Activated T-helper 1 cell treated with anti-CD3 and anti-CD28 coated beads, Interleukin-2, amount 50 U/mL, for 16 hours (primary cell): ENCODE results near the gene MICAL3.

ENCODE experiments used
- DNase-seq, 2 donors: peaks; one replicate each; pipeline ENCODE4 v3.0.0-alpha.2; 2020; ENCODE audit warnings: low read depth in 1 of 2, low spot score in 1 of 2

Gene MICAL3

GRCh38 chr22:17802822-17803221 is 221.5 kb downstream of the MICAL3 start:
- DNase-seq: no peak

DNA sequence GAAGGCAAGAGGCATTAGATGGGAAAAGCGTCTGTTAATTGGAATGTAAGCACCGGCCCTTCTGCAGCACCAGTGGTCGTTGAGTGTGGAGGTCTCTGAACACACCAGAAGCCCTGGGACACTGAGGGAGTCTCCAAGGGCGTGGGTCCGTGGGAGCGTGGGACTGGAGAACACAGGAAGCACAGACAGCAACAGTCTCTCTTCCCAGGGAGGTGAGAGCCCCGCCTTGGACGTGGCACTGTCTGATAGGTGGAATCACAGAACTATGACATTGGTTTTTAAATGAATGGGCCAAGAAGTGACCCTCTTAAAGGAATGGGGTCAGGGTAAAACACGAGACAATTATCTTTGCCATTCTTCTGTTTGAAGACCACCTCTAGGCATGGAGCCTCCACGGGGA is 221.9 kb downstream of the MICAL3 start:
- DNase-seq: no peak

DNA sequence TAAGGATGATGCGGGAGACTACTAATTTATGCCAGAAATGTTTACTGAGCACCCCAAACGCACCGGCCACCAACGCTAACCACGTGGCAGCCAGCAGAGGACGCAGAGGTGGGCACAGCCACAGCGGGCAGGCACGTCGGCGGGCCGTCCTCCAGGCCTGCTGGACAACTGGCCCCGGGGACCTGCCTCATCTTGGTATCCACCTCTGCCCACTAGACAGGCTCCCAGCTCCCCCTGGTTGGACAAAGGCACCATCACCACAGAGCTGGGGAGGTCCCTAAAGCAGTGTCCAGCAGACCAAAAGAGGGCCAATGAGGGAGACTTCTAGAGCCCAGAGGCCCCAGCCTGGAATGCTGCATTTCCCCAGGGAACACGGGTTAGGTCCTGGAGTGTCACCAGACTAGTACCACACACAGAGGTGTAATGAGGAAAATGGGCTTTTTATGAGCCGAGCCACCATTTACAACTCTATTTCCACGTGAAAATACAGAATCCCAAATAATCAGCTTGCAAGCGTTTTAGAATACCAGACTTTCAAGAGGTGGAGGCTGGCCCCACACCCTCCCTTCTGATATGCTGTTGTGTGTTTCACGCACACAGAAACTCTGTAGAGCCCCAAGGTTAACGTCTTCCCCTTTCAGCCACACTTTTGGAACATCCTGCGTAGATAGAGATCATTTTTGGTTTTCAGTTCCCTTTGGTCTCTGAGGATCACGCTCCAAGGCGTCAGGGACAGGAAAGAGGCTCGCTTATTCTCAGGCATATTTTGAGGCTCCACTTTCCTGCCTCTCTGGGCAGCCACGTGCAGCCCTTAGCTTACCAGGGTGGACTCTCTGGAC is 226.4 kb downstream of the MICAL3 start:
- no peak for DNase-seq

- no peak for DNase-seq
These were observed 227.7 kb downstream of the MICAL3 start for GRCh38 chr22:17796695-17797094.

DNA sequence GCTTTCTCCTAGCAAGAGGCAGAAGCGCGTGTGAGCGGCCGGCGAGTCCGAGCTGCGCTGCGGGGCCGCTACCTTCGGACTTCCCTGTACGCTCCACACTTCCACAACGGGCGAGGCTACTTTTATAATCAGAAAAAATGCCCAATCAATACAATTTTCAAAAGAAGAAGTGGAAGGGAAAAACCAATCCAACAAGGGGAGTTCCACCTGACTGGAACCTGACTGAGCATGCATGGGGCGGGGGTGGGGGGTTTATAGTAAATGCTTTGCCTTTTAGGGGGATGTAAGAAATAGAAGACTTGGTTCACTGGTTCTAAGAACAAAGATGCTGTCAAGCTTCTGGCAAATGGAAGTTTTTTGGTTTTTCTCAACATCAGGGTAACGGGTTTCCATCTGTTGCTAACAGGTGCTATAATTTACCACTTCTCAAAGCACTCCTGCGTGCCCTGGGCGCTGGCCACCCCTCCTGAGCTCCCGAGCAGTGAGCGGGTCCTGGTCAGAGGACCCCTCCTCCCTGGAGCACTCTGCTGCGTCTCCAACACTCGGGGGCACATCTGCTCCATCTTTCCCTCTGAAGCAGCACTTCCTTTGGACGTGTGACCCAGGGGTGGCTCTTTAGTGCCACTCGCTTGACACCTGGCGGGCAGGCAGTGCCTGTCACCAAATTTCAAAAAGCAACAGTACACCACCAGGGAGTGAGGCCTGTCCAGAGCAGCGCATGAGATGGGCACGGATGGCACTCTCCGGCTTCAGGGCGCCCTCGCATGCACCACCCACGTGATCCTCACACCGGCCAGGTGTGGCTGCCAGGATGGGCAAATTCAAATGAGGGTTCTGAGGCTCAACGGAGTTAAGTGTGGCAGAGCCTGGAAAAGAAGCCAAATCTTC is 228.5 kb downstream of the MICAL3 start:
- DNase-seq: no peak

- DNase-seq: no peak
These were observed 229.4 kb downstream of the MICAL3 start for GRCh38 chr22:17794726-17795542.

DNA sequence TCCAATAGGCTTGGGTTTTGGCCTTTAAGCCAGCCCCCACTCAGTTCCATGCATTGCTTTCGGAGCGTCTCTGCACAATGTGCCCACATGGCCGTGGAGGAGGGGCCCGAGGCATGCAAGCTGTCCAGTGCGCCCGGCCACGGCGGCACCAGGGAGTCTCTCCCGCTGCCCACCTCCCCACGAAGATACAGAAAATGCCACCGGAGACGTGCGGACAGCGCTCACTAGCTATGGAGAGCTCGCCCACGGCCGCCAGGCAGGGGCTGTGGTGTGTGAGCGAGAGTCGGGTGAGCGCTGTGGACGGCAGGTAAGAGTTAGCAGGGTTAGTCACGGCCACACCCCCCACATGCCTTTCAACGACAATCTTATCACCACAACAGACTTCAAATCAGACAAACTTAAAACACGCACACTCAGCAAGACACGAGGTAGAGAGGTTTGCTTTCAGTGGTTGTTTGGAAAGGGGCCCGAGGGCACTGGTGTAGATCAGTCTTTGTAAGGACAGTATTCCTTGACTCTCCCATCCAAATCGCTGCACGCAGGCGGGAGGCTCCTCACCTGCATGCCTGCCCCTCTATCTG is 231.4 kb downstream of the MICAL3 start:
- no peak for DNase-seq

- no peak for DNase-seq
These were observed 232.1 kb downstream of the MICAL3 start for GRCh38 chr22:17792299-17792698.

DNA sequence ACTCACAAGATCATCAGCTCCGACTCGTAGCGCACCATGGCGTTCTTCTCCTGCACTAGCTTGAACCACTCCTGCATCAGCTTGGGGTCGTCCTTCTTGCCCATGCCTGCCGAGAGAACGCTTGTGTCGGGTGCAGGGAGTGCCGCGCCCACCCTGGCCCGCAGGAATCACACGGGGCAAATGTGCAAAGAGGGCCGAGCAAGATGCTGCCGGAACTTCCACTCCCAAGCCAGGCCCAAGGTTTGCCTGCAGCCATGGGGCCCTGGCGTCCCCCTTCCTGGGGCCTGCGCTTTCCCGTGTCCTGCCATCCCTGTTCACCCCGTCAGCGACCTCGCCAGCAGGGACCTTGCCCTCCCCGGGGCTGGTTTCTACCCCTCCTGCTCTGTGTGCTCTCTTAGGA is 233.2 kb downstream of the MICAL3 start:
- DNase-seq: no peak

- DNase-seq: no peak
These were observed 234.8 kb downstream of the MICAL3 start for GRCh38 chr22:17789379-17790200.

DNA sequence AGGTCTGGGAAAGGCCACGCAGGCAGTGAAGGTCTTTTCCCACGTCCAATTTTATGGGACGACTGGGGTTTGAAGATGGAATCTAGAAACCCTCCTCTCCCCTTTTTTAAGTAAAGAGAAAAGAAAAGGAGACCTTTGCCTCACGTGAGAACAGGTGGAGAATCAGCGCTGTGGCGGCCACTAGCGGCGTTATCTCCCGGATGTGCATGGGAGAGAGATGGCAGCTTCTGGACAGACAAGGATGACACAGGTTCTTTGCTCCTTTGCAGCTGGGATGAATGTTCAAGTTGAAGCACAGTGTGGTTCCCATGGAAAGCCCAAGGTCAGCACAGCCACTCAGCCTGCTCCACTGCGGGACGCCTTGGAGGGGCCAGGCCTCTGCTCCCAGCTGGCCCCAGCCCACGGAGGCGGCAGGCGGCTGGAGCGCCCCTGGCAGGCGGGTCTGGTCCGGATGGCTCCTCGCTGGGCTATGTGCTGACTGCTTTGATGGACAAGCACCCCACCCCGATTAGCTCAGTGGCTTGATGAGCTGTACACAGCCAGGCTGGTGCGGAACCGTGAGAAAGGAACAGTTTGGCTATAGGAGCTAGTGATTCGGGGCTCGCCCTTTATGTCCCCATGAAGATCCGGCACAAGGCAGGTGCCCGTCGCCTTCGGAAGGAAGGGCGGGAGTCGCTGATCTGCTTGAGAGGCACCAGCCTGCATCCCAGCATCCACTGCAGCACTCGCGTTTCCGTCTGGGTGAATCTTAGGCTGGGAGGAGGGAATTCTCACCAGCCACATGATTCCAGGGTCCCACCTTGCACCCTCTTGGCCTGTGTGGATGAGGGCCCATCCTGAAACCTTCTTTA is 235.6 kb downstream of the MICAL3 start:
- DNase-seq: no peak

DNA sequence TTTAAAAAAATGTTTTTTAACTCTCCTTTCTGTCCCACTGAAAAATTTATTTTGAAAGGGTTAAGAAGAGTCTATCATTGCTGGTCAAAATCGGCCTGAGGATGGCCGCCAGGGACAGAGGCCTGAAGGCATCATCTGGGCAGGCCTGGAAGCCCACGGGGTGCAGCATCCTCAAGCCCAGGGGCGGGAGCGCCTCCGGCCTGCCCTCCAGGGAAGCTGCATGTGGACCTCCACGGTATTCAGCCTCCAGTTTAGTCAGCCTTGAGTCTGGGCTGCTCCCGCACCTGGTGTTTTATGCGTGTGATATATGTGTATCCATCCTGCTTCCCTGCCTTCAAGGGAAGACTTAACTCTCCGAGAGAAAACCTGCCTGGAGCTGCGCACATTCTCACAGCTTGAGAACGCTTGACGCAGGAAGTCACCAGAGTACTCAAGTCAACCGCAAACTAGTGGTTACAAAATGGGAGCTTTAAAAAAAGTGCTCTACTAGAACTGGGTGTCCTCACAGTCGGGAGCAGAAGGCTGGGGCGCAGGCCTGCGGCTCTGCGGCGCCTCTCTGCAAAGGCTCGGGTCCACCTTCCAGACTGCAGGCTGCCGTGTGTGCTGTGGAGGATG is 236.5 kb downstream of the MICAL3 start:
- no peak for DNase-seq

DNA sequence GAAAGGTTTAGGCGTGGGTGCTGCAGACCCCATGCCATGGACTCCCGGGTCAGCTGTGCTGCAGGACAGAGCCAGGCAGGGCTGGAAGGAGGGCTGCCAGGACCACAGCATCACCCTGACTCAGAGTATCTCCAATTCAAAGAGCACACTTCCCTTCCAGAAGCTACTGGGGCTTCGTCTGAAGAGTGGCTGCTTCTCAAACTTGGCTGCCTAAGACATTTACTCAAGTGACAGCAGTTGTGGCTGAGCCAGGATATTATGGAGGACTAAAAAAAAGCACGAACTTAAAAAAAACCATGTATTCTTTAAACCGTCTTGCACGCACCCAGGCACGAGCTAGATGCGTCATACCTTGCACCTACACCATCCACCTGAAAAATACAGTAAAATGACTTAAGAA is 237.1 kb downstream of the MICAL3 start:
- DNase-seq: no peak

- DNase-seq: no peak
These were observed 237.8 kb downstream of the MICAL3 start for GRCh38 chr22:17786435-17787161.

GRCh38 chr22:17785185-17786184 is 238.9 kb downstream of the MICAL3 start:
- peak; percentile 52 to 57 for DNase-seq

GRCh38 chr22:17784776-17785175 is 239.6 kb downstream of the MICAL3 start:
- no peak for DNase-seq
